ENCODE results near the gene WDR33. TPM values are rescaled to one million over a fixed set of nuclear protein-coding genes. Genes with fewer than 3 reads are reported as not detected.
A peak's percentile ranks its signal among the peaks of the same experiment; 100 is the strongest.

The WDR33 gene
- total RNA-seq, 2 donors from 2014 or later, result 16.1 to 16.8 TPM

- no peak for DNase-seq (ENCODE audit: low spot score)
- H3K27ac ChIP-seq, result peak overlapping the region in 1 of 2 donors; percentile 77
- H3K4me1 ChIP-seq, result peaks cover 0 to 12% of the 10 kb centered on the region in 2 donors
- H3K36me3 ChIP-seq, result peaks cover 44% of the 10 kb centered on the region
- no peak for TF ChIP-seq CTCF (IDR thresholded peaks at IDR 0.05)
- H3K9me3 ChIP-seq, result no peaks in the 10 kb centered on the region
- no peaks in the 10 kb centered on the region for H3K27me3 ChIP-seq
- H3K4me3 ChIP-seq, result no peak overlapping the region
Observed at GRCh38 chr2:127722807-127723206, 88.2 kb downstream of the WDR33 start.

- Histone ChIP-seq H3K27ac (peak overlapping the region in 1 of 2 donors; percentile 77), H3K4me1 (peaks cover 0 to 12% of the 10 kb centered on the region in 2 donors)
Observed at GRCh38 chr2:127721978-127722355, 89.0 kb downstream of the WDR33 start.

DNA sequence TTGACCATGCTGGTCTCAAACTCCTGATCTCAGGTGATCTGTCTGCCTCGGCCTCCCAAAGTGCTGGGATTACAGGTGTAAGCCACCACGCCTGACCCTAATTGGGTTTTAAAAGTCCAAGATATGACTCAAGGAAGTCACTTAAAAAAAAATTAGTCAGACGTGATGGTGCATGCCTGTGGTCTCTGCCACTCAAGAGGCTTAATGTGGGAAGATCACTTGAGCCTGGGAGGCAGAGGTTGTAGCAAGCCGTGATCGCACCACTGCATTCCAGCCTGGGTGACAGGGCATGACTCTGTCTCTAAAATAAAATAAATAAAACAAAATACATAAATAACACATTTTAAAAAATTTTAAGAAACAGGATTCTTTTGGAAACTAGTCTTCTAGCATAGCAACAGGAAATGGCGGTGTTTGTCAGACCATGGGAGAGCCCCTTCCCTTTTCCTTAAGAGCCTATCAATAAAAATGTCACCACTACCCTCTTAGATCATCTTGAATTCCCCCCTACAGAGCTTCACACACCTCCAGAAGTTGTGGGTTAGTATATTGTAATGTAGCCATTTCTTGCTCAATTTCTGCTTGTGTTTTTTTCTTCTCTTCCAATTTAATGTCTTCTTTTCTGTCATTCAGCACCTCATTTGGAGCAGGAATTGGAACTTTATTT, 89.5 kb downstream of the WDR33 start:
- DNase-seq (ENCODE audit: low spot score), result no peak
- Histone ChIP-seq H3K9me3 (no peaks in the 10 kb centered on the region), H3K27ac (peak overlapping the region in 1 of 2 donors; percentile 77), H3K4me1 (peaks cover 0 to 12% of the 10 kb centered on the region in 2 donors), H3K27me3 (no peaks in the 10 kb centered on the region), H3K4me3 (no peak overlapping the region), H3K36me3 (peaks cover 50% of the 10 kb centered on the region)
- TF ChIP-seq CTCF (IDR thresholded peaks at IDR 0.05), result no peak

More at GRCh38 chr2:127721978-127722355, 89.0 kb downstream of the WDR33 start:
- no peak for DNase-seq (ENCODE audit: low spot score)
- TF ChIP-seq CTCF (IDR thresholded peaks at IDR 0.05), result no peak
- H3K27me3 ChIP-seq, result no peaks in the 10 kb centered on the region
- H3K9me3 ChIP-seq, result no peaks in the 10 kb centered on the region
- H3K36me3 ChIP-seq, result peaks cover 45% of the 10 kb centered on the region
- no peak overlapping the region for H3K4me3 ChIP-seq

GRCh38 chr2:127719301-127720218, 91.4 kb downstream of the WDR33 start:
- no peak for DNase-seq (ENCODE audit: low spot score)
- no peak for TF ChIP-seq CTCF (IDR thresholded peaks at IDR 0.05)
- H3K4me1 ChIP-seq, result peaks cover 0 to 12% of the 10 kb centered on the region in 2 donors
- H3K9me3 ChIP-seq, result no peaks in the 10 kb centered on the region
- H3K36me3 ChIP-seq, result peaks cover 50% of the 10 kb centered on the region
- H3K27ac ChIP-seq, result no peak overlapping the region
- H3K4me3 ChIP-seq, result no peak overlapping the region
- H3K27me3 ChIP-seq, result no peaks in the 10 kb centered on the region

GRCh38 chr2:127718271-127718670, 92.7 kb downstream of the WDR33 start:
- H3K27me3 ChIP-seq, result no peaks in the 10 kb centered on the region
- peaks cover 0 to 9% of the 10 kb centered on the region in 2 donors for H3K4me1 ChIP-seq
- no peak for TF ChIP-seq CTCF (IDR thresholded peaks at IDR 0.05)
- H3K36me3 ChIP-seq, result peaks cover 57% of the 10 kb centered on the region
- no peak for DNase-seq (ENCODE audit: low spot score)
- no peak overlapping the region for H3K4me3 ChIP-seq
- H3K27ac ChIP-seq, result no peak overlapping the region
- H3K9me3 ChIP-seq, result no peaks in the 10 kb centered on the region

Data from right atrium auricular region (tissue), 2 donors.